HG03175 (cell line): ENCODE measurements around the gene SAT1.

Source experiments
- ATAC-seq: cut with Tn5 transposase; IDR thresholded peaks from one replicate; pipeline ENCODE4 v1.9.1; 2021; ENCODE audit warnings: mild to moderate bottlenecking, moderate library complexity; ENCODE audit not compliant: unreplicated experiment

Gene SAT1

DNA sequence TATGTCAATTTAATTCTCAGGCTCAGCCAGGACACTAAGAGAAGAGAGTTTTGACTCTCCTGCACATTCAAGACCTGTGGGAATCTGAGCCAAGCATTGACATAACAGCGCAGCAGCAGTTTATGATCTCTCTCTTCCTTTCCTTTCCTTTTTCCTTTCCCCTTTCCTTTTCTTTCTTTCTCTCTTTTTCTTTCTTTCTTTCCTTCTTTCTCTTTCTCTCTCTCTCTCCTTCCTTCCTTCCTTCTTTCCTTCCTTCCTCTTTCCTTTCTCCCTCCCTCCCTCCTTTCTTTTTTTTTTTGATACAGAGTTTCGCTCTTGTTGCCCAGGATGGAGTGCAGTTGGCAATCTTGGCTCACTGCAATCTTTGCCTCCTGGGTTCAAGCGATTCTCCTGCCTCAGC is 21.6 kb downstream of the SAT1 start:
- ATAC-seq: no peak

DNA sequence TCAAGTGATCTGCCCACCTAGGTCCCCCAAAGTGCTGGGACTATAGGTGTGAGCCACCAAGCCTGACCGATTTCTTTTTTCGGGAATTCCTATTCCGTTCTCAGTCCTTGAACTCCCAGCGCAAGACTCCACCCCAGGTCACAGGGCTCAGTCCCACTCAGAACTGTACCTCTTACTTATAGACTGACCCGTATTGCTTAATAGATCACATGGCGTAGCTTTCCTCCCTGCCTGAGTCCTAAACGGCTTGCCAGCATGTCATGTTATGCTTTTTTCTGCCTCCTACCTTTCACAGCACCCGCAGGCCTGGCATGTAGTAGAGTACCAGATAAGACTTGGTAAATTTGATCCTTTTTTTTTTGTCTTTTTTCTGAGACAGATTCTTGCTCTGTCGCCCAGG is 22.4 kb downstream of the SAT1 start:
- ATAC-seq: no peak

DNA sequence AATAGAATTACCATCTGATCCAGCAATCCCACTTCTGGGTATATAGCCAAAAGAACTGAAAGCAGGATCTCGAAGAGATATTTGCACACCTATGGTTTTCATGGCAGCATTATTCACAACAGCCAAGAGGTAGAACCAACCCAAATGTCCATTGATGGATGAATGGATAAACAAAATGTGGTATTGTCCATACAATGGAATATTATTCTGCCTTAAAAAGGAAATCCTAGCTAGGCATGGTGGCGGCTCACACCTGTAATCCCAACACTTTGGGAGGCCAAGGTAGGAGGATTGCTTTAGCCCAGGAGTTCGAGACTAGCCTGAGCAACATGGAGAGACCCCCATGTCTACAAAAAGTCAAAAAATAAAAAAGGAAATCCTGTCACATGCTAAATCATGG is 27.3 kb downstream of the SAT1 start:
- no peak for ATAC-seq

DNA sequence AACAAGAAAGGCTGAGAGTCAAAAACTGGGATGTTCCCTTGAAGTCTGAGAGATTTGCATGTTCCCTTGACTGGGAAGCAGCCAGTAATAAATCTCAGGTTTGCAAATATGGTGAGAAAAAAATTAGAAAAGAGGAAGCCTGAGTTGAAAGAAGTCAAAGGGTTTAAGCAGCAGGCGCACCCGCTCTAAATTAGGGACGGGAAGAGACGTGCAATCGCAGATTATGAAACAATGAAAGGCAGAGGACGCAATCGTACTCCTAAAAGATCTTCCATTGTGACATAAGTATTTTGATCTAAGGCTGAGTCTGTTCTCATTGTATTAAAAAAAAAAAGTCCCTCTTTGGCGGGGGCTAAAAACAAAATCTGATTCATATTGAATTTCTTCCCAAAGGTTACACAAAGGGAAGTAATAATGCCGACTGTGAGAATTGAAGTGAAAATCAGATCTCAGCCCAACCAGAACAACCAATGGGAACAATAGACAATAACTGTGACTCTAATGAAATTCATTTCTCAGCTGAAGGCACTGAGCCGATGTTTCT is 28.2 kb downstream of the SAT1 start:
- no peak for ATAC-seq

- ATAC-seq: no peak
These were observed 28.7 kb downstream of the SAT1 start for GRCh38 chrX:23811656-23812055.

DNA sequence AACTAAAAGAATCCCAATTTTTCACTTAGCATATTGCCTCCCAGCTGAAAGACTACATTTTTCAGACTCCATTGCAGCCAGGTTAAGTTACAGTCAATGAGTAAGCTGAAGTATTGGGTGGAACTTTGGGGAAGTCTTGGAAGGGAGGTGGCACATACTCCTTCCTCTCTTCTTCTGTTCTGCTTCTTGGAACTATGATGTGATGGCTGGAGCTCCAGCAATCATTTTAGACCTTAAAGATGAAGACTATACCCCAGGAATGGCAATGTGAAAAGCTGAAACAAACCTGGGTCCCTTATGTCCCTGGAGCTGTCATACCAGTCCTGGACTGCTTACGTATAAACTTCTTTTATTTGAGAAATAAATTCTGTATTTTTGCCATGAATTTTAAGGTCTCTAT is 30.8 kb downstream of the SAT1 start:
- no peak for ATAC-seq

DNA sequence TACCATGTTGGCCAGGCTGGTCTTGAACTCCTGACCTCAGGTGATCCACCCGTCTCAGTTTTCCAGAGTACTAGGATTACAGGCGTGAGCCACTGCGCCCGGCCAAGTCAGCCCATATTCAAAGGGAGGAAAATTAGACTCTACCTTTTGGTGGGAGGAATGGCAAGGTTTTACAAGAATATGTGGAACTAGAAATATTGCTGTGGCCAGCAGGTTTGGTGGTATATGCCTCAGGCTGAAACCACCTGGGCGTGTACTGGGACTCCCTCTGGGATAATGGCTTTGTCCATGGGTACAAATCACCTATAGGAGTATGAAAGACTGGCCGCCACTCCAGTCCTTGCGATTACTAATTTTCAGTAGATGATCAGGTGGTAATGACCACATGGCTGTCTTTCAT is 32.4 kb downstream of the SAT1 start:
- ATAC-seq: no peak

GRCh38 chrX:23816179-23816578 is 33.2 kb downstream of the SAT1 start:
- no peak for ATAC-seq

GRCh38 chrX:23817979-23818336 is 35.0 kb downstream of the SAT1 start:
- ATAC-seq: no peak

- no peak for ATAC-seq
These were observed 36.6 kb downstream of the SAT1 start for GRCh38 chrX:23819385-23820234.

GRCh38 chrX:23820235-23820782 is 37.3 kb downstream of the SAT1 start:
- ATAC-seq: no peak

DNA sequence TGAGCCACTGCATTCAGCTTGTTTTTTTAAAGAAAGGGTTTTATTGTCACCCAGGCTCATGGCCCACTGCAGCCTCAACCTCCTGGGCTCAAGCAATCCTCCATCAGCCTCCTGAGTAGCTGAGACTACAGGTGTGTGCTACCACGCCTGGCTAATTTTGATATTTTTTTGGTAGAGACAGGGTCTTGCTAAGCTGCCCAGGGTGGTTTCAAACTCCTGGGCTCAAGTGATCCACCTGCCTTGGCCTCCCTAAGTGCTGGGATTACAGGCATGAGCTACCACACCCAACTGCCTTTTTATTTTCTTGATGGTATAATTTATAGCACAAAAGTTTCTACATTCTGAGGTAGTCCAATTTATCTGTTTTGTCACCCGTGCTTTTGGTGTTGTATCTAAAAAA is 38.9 kb downstream of the SAT1 start:
- ATAC-seq: no peak

GRCh38 chrX:23822397-23822796 is 39.4 kb downstream of the SAT1 start:
- ATAC-seq: no peak

DNA sequence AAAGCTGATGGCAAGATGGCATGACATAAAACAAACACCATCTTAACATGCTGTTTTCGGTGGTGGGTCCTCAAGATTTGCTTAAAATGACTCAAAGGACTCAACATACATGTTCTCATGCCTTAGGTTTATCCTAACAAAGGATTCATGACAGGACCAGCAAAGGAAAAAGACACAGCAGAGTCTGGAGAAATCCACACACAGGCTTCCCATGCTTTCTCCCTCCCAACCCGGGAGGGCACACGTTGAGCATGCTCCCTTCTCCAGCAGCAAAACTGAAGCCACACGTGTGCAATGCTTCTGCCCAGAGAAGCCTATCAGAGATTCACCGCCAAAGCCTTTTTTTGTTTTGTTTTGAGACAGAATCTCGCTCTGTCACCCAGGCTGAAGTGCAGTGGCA is 39.9 kb downstream of the SAT1 start:
- no peak for ATAC-seq

DNA sequence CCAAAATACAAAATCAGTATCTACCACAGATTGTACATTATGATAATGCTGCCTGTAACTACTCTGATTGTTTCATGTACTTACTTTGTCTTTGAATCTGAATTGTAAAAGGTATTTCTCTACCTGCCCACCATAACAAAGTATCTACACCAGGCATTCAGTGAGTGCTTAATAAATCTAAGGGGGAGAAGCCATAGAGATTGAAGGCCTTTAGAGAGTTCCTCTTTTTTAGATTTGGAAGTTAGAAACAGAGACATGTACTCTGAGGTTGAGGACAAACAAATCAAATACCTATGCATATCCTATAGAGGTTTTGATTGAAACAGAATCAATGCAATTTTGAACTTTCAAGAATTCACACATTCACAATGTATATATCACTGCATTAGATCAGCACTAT is 42.7 kb downstream of the SAT1 start:
- no peak for ATAC-seq

DNA sequence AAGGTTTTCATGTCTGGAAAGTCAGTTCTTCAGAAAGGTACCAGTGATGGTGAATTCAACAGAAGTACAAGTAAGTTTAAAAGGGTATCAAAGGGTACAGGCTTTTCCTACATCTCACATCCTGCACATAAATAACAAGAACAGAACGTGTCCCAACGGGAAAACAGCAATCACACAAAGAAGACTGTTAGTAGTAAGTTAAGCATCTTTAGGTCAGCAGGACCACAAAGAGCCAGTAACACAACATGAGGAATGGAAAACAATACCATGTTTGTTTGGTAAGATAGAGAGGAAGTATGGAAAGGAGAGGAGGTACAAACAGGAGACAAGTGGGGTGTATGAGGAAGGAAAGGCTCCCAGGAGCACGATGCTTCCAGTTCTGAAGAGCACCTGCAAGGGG is 43.2 kb downstream of the SAT1 start:
- ATAC-seq: no peak

- no peak for ATAC-seq
These were observed 43.7 kb downstream of the SAT1 start for GRCh38 chrX:23826653-23827052.

DNA sequence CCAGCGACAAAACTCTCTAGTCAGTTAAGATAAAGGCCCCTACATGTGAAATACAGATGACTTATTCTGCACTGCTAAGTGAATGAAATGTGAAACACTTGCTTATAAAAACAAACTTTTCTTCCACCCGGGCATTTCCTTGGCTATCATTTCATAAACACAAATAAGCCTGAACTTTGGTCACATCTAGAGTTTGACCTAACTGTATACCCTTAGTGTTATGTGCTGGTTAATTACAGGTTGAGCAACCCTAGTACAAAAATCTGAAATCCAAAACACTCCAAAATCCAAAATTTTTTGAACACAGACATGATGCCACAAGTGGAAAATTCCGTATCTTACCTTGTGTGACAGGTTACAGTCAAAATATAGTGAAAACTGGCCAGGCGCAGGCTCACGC is 45.9 kb downstream of the SAT1 start:
- no peak for ATAC-seq

- ATAC-seq: no peak
These were observed 49.7 kb downstream of the SAT1 start for GRCh38 chrX:23832721-23833120.
